Stimulated activated CD8-positive, alpha-beta memory T cell treated with anti-CD3 and anti-CD28 coated beads, Interleukin-12 subunit alpha, Interleukin-12 subunit beta, amount 100 ng/mL, for 24 hours (primary cell): ENCODE measurements around the gene SLC38A3.

Experiments used
- DNase-seq: peaks from one replicate; pipeline ENCODE4 v3.0.0-alpha.2; 2020; ENCODE audit errors: extremely low read depth

Gene SLC38A3

DNA sequence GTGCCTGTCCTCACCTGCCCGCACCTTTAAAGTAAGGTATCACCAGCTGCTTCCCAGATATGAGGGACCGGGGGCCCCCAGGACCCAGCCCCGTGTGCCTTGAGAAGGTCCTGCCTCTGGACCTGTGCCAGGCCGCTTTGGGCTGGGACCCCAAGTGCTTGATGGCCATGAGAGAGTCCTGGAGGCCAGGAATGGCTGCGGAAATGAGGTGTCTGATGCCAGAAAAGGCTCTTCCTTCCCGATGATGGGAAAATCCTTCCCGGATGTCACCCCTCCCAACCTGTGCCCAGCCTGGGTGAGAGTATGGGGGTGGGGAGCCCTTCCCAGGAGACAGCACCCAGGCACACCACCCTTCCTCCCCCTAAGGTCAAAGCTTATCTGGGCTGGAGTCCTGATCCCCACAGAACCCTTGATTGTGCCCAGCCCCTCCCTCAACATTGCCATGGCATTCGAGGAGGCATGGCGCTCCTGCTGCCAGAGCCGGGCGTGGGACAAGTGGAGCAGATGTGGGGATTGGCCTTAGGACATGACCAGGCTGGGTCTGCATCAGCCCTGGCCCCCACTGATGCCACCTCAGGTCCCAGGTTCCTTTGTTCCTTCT lies 35.7 kb upstream of the SLC38A3 start:
- no peak for DNase-seq

DNA sequence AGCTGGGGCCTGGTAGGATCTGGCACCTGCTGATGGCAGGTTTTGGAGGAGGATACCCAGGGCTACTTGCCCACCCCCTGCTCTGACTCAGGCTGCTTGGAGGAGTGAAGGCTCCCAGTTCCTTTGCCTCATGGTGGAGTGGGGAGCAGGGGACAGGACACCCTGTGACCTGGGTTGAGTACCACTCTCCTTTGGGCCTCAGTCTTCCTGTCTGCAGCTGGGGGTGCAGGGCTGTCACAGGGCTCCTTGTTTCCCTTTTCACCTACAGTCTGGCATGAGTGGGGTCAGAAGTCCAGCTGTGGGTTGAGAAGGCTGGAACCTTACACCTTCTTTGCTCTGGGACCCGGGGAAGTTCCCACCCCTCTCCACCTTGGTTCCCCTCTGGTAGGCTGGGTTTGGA lies 35.2 kb upstream of the SLC38A3 start:
- no peak for DNase-seq

DNA sequence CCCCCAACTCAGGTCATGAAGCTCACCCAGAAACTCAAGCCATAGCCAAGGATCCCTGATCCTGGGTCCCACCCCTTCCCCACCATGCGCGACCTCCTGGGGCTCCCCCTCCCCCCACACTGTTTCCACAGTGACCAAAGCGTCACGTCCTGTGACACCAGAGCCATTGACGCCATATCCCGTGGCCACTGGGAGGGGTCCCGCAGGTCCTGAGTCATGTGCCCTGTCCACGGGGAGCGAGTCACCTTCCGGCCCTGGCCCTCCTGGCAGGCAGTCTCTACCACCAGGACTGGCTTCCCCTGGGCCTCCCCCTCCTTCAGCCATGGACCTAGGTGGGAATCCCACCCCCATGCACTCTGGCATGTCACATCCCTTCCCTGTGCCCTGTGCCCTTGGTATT lies 34.4 kb upstream of the SLC38A3 start:
- no peak for DNase-seq

DNA sequence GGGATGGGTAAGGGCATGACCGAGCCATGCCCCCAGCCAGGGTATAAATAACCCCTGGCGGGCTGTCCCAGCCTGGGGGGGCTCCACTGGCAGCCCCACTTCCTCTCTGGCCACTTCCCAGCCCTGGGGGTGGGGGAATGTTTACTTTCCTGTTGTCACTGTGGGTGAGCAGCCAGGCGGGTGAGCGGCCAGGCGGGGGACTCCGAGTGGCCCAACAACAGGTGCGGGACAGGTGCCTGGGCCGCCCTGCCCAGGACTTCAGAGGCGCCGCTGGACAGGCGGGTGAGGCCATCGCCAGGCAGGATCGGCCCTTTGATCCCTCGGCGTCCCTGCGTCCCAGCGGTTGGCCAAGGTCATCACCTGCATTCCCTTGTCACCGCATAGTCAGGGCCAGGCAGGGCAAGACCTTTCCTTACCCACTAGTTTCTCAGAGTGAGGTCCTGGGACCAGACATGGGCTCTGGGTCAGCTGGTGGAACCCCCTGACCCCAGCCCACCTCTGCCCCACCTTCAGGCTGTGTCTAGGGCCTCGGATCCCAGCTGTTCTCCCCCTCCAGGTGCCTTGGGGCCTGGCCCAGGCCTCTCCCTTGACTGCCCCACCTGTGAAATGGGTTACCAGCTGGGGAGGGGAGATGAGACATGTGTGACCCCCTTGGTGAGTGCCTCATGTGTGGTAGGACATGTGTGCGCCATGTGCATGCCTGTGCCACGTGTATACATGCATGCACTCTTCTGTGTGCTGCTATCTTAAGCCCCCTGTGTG lies 33.4 kb upstream of the SLC38A3 start:
- DNase-seq: no peak

DNA sequence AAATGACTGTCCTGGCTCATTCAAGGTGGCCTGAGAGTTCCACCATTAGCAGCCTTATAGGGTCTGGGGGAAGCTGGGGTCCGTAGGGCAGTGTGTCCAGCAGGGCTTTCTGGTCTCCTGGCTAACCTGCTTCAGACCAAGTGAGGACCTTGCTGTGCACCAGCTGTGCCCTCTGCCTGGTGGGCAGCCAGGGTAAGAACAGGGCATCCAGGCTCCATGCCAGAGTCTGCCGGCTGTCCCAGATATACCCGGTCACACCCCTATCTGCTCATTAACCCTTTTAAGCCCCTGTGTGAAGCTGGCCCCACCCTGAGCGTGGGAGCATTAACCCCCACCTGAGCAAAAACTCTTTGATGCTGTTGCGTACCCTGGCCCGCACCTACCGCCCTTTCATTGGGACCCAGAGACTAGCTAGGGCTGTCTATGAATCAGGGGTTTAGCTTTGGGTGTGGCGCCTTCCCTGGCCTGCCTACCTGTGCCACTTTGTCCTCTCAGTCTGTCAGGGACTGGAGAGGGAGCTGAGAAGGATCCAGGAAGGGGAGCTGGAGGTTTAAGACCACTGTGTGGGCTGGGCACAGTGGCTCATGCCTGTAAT lies 32.3 kb upstream of the SLC38A3 start:
- DNase-seq: no peak

DNA sequence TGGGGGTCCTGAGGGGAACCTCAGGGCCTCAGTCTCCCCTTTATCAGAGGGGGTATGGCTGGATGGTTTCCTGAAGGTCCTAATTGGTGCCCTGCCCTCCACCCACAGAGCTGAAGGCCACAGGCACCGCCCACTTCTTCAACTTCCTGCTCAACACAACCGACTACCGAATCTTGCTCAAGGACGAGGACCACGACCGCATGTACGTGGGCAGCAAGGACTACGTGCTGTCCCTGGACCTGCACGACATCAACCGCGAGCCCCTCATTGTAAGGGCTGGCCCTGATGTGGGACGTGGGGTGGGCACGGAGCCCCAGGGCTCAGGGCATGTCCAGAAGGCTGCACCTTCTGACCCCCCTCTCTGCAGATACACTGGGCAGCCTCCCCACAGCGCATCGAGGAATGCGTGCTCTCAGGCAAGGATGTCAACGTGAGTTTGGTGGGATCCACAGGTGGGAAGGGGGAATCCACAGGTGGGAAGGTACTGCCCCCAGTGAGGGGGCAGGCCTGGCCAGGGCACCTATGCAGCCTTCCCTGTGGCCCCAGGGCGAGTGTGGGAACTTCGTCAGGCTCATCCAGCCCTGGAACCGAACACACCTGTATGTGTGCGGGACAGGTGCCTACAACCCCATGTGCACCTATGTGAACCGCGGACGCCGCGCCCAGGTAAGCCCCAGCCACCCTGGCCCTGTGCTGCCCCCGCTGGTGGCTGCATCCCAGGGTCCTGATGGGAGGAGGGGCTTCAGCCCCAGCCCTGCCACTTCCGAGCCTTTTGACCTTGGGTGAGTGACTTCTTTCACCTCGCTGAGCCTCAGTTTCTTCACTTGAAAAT lies 31.2 kb upstream of the SLC38A3 start:
- no peak for DNase-seq

DNA sequence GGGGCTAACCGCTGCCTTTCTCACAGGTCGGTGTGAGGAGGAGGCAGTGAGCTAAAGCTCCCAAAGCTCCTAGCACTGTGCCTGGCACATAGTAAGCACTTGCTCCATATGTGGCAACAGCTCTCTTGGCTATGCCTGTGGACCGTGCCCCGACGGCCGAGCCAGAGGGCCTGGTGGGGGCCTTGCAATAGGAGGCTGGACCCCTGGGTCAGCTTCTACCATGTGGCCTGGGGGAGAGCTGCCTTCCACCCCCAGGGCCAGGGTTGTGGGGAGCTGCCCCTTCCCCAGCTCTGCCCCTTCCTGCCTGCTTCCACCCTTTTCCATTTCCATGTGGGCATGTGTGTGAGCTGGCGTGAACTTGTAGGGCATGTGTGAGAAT lies 30.6 kb upstream of the SLC38A3 start:
- no peak for DNase-seq

DNA sequence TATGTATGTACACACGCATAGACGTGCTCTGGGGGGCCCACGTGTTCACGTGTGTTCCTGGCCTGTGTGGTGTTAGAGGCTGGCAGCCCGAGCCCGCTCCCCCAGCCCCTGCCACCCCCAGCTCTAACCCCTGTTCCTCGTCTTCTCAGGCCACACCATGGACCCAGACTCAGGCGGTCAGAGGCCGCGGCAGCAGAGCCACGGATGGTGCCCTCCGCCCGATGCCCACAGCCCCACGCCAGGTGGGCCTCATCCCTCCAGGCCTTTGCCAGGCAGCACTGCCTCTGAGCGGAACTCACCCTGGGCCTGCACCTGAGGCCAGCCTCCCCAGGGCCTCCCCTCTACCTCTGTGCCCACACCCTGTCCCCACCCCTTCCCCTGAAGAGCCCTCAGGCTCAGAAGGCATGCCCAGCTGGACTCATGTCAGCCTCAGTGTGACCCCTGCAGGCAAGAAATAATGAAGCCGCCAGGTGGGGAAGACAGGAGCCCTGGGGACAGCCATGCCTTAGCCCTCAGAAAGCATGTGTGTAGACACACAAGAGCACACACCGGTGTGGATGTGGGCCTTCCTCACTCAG lies 30.0 kb upstream of the SLC38A3 start:
- no peak for DNase-seq

DNA sequence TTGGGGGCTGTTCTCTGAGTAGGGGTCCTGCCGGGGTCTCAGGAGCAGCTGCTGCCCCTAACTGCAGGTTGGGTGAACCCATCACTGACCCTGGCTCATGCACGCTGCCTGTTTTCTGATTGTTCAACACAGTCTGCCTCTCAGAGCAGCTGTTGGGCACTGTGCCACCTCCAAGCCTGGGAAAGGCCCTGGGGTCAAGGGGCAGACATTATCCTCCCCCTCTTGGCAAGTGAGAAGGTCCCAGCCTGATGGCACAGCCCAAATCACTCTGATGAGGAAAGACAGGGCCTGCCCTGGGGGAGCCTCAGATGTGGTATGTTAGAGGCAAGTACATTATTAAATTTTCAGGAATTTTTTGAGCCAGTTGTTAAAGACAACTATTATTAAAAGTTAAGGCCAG lies 27.7 kb upstream of the SLC38A3 start:
- DNase-seq: no peak

DNA sequence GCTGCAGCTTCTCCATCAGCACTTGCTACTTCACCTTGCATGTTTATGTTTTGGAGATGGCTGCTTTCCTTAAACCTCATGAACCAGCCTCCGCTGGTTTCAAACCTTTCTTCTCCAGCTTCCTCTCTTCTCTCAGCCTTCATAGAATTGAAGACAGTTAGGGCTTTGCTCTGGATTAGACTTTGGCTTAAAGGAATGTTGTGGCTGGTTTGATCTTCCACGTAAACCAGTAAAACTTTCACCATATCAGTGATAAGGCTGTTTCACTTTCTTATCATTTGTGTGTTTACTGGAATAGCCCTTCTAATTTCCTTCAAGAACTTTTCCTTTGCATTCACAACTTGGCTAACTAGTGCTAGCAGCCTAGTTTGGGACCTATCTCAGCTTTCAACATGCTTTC lies 25.4 kb upstream of the SLC38A3 start:
- DNase-seq: no peak

DNA sequence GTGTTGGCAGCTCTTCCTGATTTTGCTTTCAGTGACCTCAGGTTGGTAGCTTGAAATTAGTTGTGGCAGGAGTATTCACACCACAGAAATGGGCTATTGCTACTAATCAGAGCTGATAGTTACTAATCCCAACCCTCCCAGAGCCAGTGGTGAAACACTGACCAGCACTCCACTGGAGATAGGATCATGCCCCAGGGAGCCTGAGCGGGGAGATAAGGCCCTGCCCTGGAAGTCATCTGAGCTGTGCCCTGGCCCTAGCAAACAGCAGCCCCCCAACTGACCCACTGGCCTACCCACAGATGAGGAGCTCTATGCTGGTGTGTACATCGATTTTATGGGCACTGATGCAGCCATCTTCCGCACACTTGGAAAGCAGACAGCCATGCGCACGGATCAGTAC lies 23.1 kb upstream of the SLC38A3 start:
- DNase-seq: no peak

DNA sequence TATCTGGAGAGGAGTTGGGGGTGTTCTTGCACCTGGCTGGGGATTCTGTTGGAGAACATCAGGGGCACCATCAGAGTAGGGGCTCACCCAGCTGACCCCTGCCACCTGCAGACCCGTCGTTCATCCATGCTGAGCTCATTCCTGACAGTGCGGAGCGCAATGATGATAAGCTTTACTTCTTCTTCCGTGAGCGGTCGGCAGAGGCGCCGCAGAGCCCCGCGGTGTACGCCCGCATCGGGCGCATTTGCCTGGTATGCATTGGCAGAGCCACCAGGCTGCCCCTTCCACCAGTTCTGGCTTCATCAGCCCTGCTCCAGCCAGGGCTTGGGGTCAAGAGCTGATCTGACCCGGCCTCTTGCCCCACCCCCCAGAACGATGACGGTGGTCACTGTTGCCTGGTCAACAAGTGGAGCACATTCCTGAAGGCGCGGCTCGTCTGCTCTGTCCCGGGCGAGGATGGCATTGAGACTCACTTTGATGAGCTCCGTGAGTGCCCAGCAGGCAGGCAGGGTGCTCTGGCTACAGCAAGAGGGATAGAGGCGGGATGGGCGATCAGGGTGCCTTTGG lies 22.5 kb upstream of the SLC38A3 start:
- DNase-seq: no peak

DNA sequence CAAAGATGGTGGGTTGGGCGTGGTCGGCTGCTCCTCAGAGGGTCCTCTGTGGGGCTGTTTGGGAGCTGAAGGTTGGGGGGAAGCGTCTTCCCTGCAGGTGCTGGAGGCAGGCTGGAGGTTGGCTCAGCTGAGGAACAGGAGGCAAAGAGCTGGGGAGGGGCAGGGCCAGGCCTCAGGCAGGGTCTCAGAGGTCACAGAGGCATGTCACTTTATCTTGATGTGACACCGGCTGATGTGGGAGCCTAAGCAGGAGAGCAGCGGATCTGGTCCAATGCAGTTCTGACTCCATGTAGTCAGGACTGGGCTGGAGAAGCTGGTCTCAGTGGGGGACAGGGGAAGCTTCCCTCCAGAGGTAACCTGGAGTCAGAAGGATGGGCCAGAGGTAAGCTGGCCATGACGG lies 21.3 kb upstream of the SLC38A3 start:
- DNase-seq: no peak

DNA sequence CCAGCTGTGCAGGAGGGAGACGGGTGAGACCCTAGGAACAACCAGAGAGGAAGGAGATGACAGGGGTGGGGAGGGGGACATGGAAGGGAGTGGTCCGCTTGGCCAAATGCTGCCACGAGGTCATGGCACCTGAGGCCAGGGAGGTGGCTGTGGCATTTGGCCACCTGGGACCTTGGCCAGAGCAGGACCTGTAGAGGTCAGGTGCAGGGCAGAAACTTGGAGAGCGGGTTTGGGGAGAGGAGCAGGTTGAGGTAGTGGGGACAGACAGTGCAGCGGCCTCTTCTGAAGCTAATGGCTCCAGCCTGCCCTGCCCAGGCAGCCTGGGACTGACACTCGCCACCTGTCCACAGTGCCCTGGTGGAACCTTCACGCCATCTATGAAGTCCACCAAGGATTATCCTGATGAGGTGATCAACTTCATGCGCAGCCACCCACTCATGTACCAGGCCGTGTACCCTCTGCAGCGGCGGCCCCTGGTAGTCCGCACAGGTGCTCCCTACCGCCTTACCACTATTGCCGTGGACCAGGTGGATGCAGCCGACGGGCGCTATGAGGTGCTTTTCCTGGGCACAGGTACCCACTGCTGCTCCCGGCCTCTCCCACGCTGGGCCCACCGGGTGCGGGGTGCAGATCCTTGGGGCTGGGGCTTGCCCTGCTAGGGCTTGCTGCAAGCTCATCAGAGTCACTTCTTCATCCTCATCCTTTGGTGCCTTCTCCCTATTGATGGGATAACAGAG lies 20.7 kb upstream of the SLC38A3 start:
- no peak for DNase-seq

DNA sequence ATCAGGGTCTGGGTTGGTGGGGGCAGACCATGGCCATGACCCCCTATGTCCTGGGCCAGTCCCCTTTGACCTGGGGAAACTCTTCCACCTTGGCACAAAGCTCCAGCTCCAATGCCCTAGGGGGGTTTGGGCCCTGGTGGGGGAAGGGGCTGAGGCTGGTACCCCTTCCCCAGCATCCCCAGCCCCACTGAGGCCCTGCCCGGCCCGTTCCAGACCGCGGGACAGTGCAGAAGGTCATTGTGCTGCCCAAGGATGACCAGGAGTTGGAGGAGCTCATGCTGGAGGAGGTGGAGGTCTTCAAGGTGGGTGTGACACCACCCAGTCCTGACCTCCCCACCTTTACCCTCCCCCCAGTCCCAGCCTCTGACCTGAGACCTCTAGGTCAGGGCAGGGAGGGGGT lies 19.8 kb upstream of the SLC38A3 start:
- no peak for DNase-seq

DNA sequence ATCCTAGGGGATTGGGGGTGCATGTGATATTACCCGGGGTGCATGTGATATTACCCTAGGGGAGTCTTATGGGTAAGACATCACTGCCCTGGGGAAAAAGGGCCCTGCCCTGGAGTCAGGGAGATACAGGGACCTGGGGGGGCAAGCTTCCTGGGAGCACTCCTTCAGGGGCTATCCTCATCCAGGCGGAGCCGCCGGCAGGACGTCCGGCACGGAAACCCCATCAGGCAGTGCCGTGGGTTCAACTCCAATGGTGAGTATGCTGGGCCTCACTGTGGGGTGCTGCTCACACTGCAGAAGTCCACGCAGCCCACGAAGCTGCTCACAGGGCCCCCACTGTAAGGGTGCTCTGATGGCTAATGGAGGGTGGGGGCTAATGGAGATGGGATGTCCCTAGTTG lies 19.0 kb upstream of the SLC38A3 start:
- no peak for DNase-seq

DNA sequence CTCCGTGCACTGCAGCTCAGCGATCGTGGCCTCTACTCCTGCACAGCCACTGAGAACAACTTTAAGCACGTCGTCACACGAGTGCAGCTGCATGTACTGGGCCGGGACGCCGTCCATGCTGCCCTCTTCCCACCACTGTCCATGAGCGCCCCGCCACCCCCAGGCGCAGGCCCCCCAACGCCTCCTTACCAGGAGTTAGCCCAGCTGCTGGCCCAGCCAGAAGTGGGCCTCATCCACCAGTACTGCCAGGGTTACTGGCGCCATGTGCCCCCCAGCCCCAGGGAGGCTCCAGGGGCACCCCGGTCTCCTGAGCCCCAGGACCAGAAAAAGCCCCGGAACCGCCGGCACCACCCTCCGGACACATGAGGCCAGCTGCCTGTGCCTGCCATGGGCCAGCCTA lies 17.3 kb upstream of the SLC38A3 start:
- DNase-seq: no peak

DNA sequence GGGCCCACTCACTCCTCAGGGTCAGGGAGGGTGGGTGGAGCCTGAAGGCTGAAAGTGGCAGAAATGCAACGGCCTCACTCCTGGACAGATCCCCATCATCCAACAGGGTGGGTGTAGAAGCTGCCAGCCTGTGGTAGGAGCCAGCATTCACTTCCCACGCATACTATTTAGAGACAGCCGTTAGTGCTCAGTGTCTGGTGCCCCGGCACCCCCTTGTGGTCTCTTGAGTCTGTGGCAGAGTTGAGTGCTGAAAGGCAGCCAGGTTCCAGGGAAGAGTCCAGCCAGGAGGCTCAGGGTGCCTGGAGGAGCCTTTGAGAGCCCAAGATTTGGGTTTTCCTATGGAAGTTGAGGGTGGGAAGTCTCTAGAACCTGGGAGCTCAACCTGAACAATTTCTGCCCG lies 15.8 kb upstream of the SLC38A3 start:
- no peak for DNase-seq

DNA sequence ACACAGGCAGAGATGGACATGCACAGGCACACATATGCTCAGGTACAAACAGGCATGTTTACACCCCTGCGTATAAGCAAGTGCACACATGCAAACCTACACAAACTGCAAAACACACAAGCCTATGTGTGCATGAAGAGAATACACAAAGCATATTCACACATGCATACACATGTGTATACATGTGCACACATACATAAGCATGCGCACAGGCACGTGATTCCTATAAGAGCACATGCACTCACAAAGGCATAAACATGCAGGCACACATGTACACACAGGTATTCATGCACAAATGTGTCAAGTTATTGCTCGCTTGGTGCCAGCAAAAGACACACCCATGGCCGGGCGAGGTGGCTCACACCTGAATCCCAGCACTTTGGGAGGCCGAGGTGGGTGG lies 15.1 kb upstream of the SLC38A3 start:
- no peak for DNase-seq

DNA sequence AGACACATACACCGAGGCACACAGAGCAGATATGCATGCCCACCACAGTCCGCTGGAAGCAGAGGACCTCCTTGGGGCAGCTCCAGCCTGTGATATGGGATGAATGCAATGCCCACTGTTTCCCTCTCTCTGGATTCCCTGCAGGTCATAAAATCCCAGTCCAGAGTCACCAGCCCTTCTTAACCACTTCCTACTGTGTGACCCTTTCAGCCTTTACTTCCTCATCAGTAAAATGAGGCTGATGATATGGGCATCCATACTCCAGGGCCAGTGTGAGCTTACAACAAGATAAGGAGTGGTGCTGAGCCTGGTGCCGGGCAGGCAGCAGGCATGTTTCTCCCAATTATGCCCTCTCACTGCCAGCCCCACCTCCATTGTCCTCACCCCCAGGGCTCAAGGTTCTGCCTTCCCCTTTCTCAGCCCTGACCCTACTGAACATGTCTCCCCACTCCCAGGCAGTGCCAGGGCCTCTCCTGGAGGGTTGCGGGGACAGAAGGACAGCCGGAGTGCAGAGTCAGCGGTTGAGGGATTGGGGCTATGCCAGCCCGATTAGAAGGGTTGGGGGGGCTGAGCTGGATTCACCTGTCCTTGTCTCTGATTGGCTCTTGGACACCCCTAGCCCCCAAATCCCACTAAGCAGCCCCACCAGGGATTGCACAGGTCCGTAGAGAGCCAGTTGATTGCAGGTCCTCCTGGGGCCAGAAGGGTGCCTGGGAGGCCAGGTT lies 14.0 kb upstream of the SLC38A3 start, which contains the start of gene GNAT1:
TSS of gene GNAT1 (plus strand) at position 675 of the 725 bp plus-strand sequence. CDS start 116 bp downstream, outside the sequence.
- no peak for DNase-seq
